Fibroblast of pulmonary artery (primary cell): ENCODE data around the gene PPP2R2C.

Source experiments
- DNase-seq: peaks from one replicate; pipeline ENCODE4 v3.0.0-alpha.2; 2010; ENCODE audit warnings: low read depth
- H3K4me3 ChIP-seq: replicated peaks from 2 replicates; pipeline ENCODE4 v1.5.1; 2011; ENCODE audit warnings: low read depth, mild to moderate bottlenecking, control low read depth, low read length, moderate library complexity
- CTCF ChIP-seq: IDR thresholded peaks from 2 replicates; pipeline ENCODE4 v1.5.1; 2011; ENCODE audit warnings: mild to moderate bottlenecking, control low read depth, low read length, inconsistent platforms; ENCODE audit errors: missing control alignments

Gene PPP2R2C

GRCh38 chr4:6357476-6357875 is 114.9 kb downstream of the PPP2R2C start:
- no peak for TF ChIP-seq CTCF
- no peak overlapping the region for H3K4me3 ChIP-seq
- DNase-seq: no peak

- no peak for TF ChIP-seq CTCF
- no peak for DNase-seq
- H3K4me3 ChIP-seq: no peak overlapping the region
Measured at GRCh38 chr4:6356076-6356560, 116.3 kb downstream of the PPP2R2C start.

- TF ChIP-seq CTCF: no peak
- DNase-seq: no peak
- no peak overlapping the region for H3K4me3 ChIP-seq
Measured at GRCh38 chr4:6355052-6355451, 117.4 kb downstream of the PPP2R2C start.

- TF ChIP-seq CTCF: no peak
- DNase-seq: no peak
- no peak overlapping the region for H3K4me3 ChIP-seq
Measured at GRCh38 chr4:6354626-6355025, 117.8 kb downstream of the PPP2R2C start.

GRCh38 chr4:6354119-6354518 is 118.3 kb downstream of the PPP2R2C start:
- no peak for DNase-seq
- TF ChIP-seq CTCF: no peak
- H3K4me3 ChIP-seq: no peak overlapping the region

- no peak for DNase-seq
- no peak for TF ChIP-seq CTCF
- no peak overlapping the region for H3K4me3 ChIP-seq
Measured at GRCh38 chr4:6352031-6352692, 120.3 kb downstream of the PPP2R2C start.
